ENCODE measurements around the gene DUSP9. TPM values are rescaled to one million over a fixed set of nuclear protein-coding genes. Genes with fewer than 3 reads are reported as not detected.

Gene DUSP9
- total and polyA plus RNA-seq, 4 donors = 0.55 to 3.1 (median 1.4) TPM

GRCh38 chrX:153685156-153685536 lies 38.1 kb downstream of the DUSP9 start:
- Histone ChIP-seq H3K4me3 (ENCODE audit: low read depth, low read length) (no peak overlapping the region), H3K27ac (ENCODE audit: low read depth, low read length) (no peak overlapping the region), H3K36me3 (ENCODE audit: control insufficient read depth, insufficient read depth, low read length) (peaks cover 7% of the 10 kb centered on the region), H3K27me3 (ENCODE audit: control insufficient read depth, insufficient read depth, low read length) (no peaks in the 10 kb centered on the region), H3K4me1 (ENCODE audit: control insufficient read depth, insufficient read depth, low read length) (peaks cover 36% of the 10 kb centered on the region), H3K9me3 (ENCODE audit: control insufficient read depth, insufficient read depth, low read length) (no peaks in the 10 kb centered on the region)
- WGBS (ENCODE audit: insufficient coverage) = 48% methylated on average over 20 of the region's 21 CpGs
- no peak for DNase-seq (ENCODE audit: low read depth in 4 of 6, low spot score in 6 of 6)

- Histone ChIP-seq H3K27ac (ENCODE audit: low read depth, low read length) (no peak overlapping the region), H3K4me1 (ENCODE audit: control insufficient read depth, insufficient read depth, low read length) (peaks cover 45% of the 10 kb centered on the region), H3K9me3 (ENCODE audit: control insufficient read depth, insufficient read depth, low read length) (no peaks in the 10 kb centered on the region), H3K27me3 (ENCODE audit: control insufficient read depth, insufficient read depth, low read length) (no peaks in the 10 kb centered on the region), H3K36me3 (ENCODE audit: control insufficient read depth, insufficient read depth, low read length) (peaks cover 16% of the 10 kb centered on the region), H3K4me3 (ENCODE audit: low read depth, low read length) (no peak overlapping the region)
- DNase-seq (ENCODE audit: low read depth in 4 of 6, low spot score in 6 of 6) = no peak
- WGBS (ENCODE audit: insufficient coverage) = 71% methylated on average over 21 of the region's 24 CpGs
Observed at GRCh38 chrX:153685751-153686696, 39.0 kb downstream of the DUSP9 start.

DNA sequence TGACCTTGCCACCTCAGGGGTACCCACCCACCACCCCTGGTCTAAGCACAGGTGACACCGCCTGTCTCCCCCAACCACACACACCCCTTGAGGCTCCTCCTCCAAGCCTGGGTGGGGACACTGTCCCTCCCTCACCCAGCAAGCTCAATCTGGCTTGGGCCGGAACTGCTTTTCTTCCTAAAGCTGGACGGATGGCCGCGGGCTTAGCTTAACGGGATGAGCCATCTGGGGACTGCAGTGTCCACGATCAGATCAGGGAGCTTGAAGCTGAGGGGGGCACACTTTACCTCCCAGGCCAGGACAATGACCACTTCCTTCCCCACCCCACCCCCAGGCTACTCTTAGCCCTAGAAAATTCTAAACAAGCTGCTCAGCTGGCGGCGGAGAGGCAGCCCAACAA lies 39.7 kb downstream of the DUSP9 start:
- 44% methylated on average over 7 of the region's 9 CpGs for WGBS (ENCODE audit: insufficient coverage)
- DNase-seq (ENCODE audit: low read depth in 4 of 6, low spot score in 6 of 6) = no peak

DNA sequence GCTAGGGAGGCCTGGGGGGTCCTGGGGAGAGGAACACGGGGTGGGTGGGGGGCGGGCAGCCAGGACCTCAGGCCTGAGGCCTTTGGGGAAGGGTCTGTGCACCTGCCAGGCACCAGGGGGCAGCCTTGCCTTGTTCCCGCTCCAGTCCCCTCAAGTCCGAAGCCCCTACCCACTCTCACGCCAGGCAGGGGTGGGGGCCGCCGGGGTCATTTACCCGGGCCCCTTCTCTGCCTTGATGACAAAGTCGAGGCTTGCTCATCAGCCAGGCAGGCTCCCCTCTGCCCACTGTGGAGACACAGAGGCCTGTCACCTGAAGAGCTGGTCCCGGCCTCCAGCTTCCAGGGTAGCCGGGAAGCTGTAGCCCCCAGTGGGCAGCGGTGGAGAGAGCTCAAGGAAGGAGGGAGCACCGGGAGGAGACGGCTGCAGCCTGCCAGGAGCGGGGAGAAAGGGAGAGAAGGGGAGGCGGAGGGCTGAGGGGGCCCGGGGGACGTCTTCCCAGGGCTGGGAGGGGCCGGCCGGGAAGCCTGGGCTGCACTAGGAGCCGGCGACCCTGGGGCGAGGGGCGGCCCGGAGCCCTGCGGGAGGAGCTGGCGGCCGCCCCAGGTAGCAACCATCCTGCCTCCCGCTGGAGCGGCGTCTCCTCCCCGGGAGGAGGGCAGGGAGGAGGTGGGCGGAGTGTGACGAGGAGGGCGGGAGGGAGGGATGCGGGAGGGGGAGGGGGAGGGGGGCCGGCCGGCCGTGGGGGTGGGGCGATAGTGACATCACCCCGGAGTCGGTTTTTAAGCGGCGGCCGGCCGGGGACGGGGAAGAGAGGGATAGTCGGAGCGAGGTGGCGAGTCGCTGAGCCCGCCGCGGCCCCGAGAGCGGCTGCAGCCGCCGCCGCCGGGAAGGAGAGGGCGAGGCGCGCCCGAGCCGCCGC lies 40.4 kb downstream of the DUSP9 start, which contains the start of gene SLC6A8:
TSS of gene SLC6A8 (plus strand) at position 806 of the 919 bp plus-strand sequence. CDS start 649 bp downstream, outside the sequence.
- H3K27ac ChIP-seq (ENCODE audit: low read depth, low read length) = peak within 1 kb of the TSS; percentile 84
- peaks cover 29% of the 10 kb centered on the region for H3K36me3 ChIP-seq (ENCODE audit: control insufficient read depth, insufficient read depth, low read length)
- 20% methylated on average over 44 of the region's 66 CpGs for WGBS (ENCODE audit: insufficient coverage)
- no peaks in the 10 kb centered on the region for H3K27me3 ChIP-seq (ENCODE audit: control insufficient read depth, insufficient read depth, low read length)
- peaks cover 50% of the 10 kb centered on the region for H3K4me1 ChIP-seq (ENCODE audit: control insufficient read depth, insufficient read depth, low read length)
- no peaks in the 10 kb centered on the region for H3K9me3 ChIP-seq (ENCODE audit: control insufficient read depth, insufficient read depth, low read length)
- H3K4me3 ChIP-seq (ENCODE audit: low read depth, low read length) = peak within 1 kb of the TSS; percentile 29
- DNase-seq (ENCODE audit: low read depth in 4 of 6, low spot score in 6 of 6) = peak in 3 of 6 donors; percentile 44 to 87 (median 85)

More for the DNA sequence above, 39.7 kb downstream of the DUSP9 start:
- Histone ChIP-seq H3K27ac (ENCODE audit: low read depth, low read length) (no peak overlapping the region), H3K9me3 (ENCODE audit: control insufficient read depth, insufficient read depth, low read length) (no peaks in the 10 kb centered on the region), H3K27me3 (ENCODE audit: control insufficient read depth, insufficient read depth, low read length) (no peaks in the 10 kb centered on the region), H3K4me1 (ENCODE audit: control insufficient read depth, insufficient read depth, low read length) (peaks cover 50% of the 10 kb centered on the region), H3K4me3 (ENCODE audit: low read depth, low read length) (no peak overlapping the region), H3K36me3 (ENCODE audit: control insufficient read depth, insufficient read depth, low read length) (peaks cover 22% of the 10 kb centered on the region)

GRCh38 chrX:153688071-153688470 lies 41.1 kb downstream of the DUSP9 start:
- Histone ChIP-seq H3K36me3 (ENCODE audit: control insufficient read depth, insufficient read depth, low read length) (peaks cover 36% of the 10 kb centered on the region), H3K9me3 (ENCODE audit: control insufficient read depth, insufficient read depth, low read length) (no peaks in the 10 kb centered on the region), H3K27me3 (ENCODE audit: control insufficient read depth, insufficient read depth, low read length) (no peaks in the 10 kb centered on the region), H3K4me1 (ENCODE audit: control insufficient read depth, insufficient read depth, low read length) (peaks cover 50% of the 10 kb centered on the region), H3K4me3 (ENCODE audit: low read depth, low read length) (no peak overlapping the region), H3K27ac (ENCODE audit: low read depth, low read length) (no peak overlapping the region)
- no peak for DNase-seq (ENCODE audit: low read depth in 4 of 6, low spot score in 6 of 6)
- WGBS (ENCODE audit: insufficient coverage) = 15% methylated on average over 49 of the region's 69 CpGs

GRCh38 chrX:153688506-153688905 lies 41.5 kb downstream of the DUSP9 start:
- H3K4me1 ChIP-seq (ENCODE audit: control insufficient read depth, insufficient read depth, low read length) = peaks cover 50% of the 10 kb centered on the region
- H3K4me3 ChIP-seq (ENCODE audit: low read depth, low read length) = peak overlapping the region; percentile 26
- DNase-seq (ENCODE audit: low read depth in 4 of 6, low spot score in 6 of 6) = no peak
- peaks cover 40% of the 10 kb centered on the region for H3K36me3 ChIP-seq (ENCODE audit: control insufficient read depth, insufficient read depth, low read length)
- no peaks in the 10 kb centered on the region for H3K27me3 ChIP-seq (ENCODE audit: control insufficient read depth, insufficient read depth, low read length)
- no peak overlapping the region for H3K27ac ChIP-seq (ENCODE audit: low read depth, low read length)
- WGBS (ENCODE audit: insufficient coverage) = 19% methylated on average over 57 of the region's 57 CpGs
- no peaks in the 10 kb centered on the region for H3K9me3 ChIP-seq (ENCODE audit: control insufficient read depth, insufficient read depth, low read length)

DNA sequence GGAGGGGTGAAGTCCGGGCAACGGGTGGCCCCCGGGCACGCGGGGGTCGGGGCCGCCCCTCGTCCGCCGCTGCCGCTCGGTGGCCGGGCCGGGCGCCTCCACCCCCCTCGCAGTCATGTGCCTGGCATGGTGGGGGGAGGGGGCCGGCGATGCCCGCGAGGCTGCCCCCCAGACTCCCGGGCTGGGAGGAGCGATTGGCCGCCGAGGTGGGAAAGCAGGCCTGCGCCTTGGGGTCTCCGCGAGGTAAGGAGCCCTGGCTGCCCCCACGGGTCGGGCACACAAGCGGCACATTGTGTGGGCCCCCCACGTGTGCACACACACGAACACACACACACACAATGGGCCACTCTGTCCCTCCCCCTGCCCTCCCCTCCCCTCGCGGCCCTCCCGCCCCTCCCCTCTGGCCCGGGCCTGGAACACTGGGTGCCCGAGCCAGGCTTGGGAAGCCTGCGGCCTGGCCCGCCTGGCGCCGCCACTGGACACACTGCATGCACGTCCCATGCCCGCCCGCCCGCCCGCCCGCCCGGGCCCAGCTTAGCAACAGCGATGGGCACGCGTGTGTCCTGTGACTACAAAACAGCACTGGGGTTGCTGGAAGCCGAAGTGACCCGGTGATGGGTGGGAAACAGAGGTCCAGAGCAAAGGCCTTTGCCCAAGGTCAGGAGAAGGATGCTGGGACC lies 42.0 kb downstream of the DUSP9 start:
- Histone ChIP-seq H3K4me3 (ENCODE audit: low read depth, low read length) (peak overlapping the region; percentile 21), H3K4me1 (ENCODE audit: control insufficient read depth, insufficient read depth, low read length) (peaks cover 50% of the 10 kb centered on the region), H3K27ac (ENCODE audit: low read depth, low read length) (peak overlapping the region; percentile 33), H3K27me3 (ENCODE audit: control insufficient read depth, insufficient read depth, low read length) (no peaks in the 10 kb centered on the region), H3K36me3 (ENCODE audit: control insufficient read depth, insufficient read depth, low read length) (peaks cover 46% of the 10 kb centered on the region), H3K9me3 (ENCODE audit: control insufficient read depth, insufficient read depth, low read length) (no peaks in the 10 kb centered on the region)
- 19% methylated on average over 48 of the region's 53 CpGs for WGBS (ENCODE audit: insufficient coverage)
- DNase-seq (ENCODE audit: low read depth in 4 of 6, low spot score in 6 of 6) = peak in 2 of 6 donors; percentile 50 to 64

DNA sequence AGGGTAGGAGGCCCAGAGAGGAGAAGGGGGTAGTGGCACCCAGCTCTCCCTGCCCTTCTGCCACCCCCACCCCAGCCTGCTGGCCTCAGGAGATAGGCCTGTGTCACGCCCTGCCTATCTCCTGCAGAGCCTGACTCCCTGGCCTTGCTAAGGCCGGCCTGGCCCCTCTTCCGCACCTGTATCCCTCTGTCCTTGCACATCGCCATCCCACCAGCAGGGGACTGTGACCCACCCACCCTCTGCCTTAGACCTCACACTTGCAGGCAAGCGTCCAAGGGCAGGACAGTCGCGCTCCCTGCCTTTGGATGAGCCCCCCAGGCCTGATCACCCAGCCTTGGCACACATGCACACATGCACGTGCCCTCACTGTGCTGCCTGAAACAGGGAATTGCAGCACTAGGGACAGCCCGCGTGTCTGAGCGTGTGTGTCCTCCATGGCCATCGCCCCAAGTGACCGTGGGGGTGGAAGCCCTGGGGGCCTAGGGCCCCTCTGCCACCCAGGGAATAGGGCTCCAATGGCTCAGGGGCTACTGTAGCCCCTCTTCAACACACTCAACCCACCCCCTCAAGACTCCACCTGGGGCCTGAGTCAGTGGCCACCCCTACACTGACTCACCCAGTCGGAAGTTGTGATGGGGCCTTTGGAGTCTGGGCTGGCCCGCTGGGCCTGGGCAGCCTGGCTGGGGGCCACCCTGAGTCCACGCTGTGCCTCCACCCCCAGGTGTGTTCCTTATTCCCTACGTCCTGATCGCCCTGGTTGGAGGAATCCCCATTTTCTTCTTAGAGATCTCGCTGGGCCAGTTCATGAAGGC lies 42.9 kb downstream of the DUSP9 start:
- peaks cover 44% of the 10 kb centered on the region for H3K4me1 ChIP-seq (ENCODE audit: control insufficient read depth, insufficient read depth, low read length)
- H3K9me3 ChIP-seq (ENCODE audit: control insufficient read depth, insufficient read depth, low read length) = no peaks in the 10 kb centered on the region
- no peaks in the 10 kb centered on the region for H3K27me3 ChIP-seq (ENCODE audit: control insufficient read depth, insufficient read depth, low read length)
- peak overlapping the region; percentile 33 for H3K27ac ChIP-seq (ENCODE audit: low read depth, low read length)
- 65% methylated on average over 19 of the region's 19 CpGs for WGBS (ENCODE audit: insufficient coverage)
- H3K4me3 ChIP-seq (ENCODE audit: low read depth, low read length) = peak overlapping the region; percentile 21
- DNase-seq (ENCODE audit: low read depth in 4 of 6, low spot score in 6 of 6) = no peak
- H3K36me3 ChIP-seq (ENCODE audit: control insufficient read depth, insufficient read depth, low read length) = peaks cover 53% of the 10 kb centered on the region

All from spinal cord (tissue), 10 donors.